22Rv1 (cell line): Measurements from ENCODE around the gene PEAK1.

Experiments used
- CTCF ChIP-seq: fragments of 450-650 bp; IDR thresholded peaks from 2 replicates; pipeline ENCODE4 v1.5.1; 2017; ENCODE audit warnings: mild to moderate bottlenecking
- ZFX ChIP-seq: fragments of 450-650 bp; IDR thresholded peaks from 2 replicates; pipeline ENCODE4 v1.6.1; 2017; ENCODE audit warnings: antibody characterized with exemption, borderline replicate concordance

GRCh38 chr15:77420610-77421369, 886 bp upstream of the PEAK1 start, which contains the start of gene HMG20A:
- TF ChIP-seq CTCF (no peak), ZFX (no peak)
